GM12875 (cell line): ENCODE results near the gene PRKCQ.

Experiments used
- H3K4me3 ChIP-seq: one replicate; pipeline ENCODE4 v1.5.1; 2011; ENCODE audit warnings: low read depth, low read length, control low read depth
- CTCF ChIP-seq: IDR thresholded peaks from 2 replicates; pipeline ENCODE4 v1.5.1; 2011; ENCODE audit warnings: low read depth, mild to moderate bottlenecking, control low read depth, inconsistent platforms, low read length, moderate library complexity, borderline replicate concordance; ENCODE audit not compliant: insufficient read depth

Gene PRKCQ

DNA sequence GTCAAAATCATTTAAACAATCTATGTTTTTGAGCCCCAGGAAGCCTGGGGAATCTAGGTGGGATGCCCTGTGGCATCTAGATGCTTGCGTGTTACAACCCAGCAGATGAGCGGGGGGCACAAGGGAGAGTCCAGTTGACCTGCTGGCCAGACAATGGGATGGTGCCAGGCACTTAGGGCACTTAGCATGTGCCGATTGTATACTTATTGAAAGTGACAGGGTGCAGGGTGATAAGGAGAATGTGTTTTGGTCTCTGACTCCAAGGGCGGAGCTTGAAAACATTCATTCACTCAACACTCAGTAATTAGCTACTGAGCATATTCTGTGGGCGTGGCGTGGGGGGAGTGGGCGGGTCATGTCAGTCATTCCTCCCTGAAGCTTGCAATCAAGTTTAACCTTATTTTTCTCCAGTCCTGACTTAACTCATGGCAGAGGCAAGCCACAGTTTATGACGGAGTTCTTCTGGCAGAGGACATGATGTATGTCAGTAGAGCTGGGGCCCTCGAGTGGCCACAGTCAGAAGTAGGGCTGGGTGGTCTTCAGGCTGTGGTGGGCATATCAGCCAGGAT lies 115.1 kb downstream of the PRKCQ start:
- TF ChIP-seq CTCF: no peak
- no peak overlapping the region for H3K4me3 ChIP-seq

DNA sequence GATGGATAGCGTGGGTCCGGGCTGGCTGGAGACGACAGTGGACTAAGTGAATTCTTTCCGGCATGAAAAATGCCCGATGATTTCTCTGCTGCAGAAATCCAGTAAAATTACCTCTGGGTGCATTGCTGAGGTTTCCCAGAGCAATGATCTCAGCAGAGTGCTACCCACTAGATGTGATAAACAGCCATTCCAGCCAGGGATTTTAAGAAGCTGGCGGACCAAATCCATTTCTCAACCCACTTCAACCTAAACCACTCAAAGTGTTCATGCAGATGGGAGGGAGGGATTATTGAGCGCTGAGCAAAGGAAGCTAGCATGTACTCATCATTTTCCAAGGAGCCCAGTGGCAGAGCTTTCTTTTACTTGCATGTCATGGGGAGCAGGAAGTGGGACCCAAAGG lies 116.7 kb downstream of the PRKCQ start:
- H3K4me3 ChIP-seq: no peak overlapping the region
- no peak for TF ChIP-seq CTCF

DNA sequence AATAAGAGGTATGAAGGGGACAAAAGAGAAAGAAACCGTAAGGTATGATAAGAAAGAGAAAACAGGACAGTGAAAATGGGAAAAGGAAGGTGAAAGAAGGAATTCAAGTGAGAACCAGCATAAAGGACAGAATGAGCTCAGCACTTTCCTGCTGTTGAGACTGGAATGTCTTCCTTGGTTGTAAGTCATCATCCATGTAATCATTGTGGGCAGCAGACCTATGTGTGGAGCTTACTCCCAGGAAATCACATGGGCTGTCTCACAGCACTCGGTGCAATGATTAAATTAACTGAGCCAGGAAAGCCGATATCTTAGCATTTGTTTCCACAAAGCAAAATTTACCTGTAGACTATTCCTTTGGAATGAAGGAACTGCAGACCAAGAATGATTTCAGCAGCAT lies 118.1 kb downstream of the PRKCQ start:
- no peak overlapping the region for H3K4me3 ChIP-seq
- no peak for TF ChIP-seq CTCF

GRCh38 chr10:6460861-6461409 lies 119.1 kb downstream of the PRKCQ start:
- no peak for TF ChIP-seq CTCF
- no peak overlapping the region for H3K4me3 ChIP-seq

DNA sequence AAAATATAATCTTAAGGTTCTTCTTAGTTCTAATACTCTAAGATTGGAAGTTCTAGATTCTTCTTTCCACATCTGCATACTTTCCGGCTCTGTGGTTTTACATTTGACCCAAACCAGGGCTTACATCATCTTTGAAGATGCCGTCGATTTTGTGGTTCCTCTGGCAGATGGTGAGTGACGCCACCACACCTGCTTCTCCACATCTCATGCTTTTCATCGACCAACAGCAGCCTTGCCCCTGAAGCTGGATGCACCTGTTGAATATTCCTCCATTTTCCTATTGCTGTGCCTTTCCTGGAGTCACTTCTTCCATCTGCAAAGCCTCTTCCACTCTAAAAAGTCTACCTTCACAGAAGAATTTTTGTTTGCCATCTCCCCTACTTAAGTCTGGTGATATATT lies 121.3 kb downstream of the PRKCQ start:
- no peak overlapping the region for H3K4me3 ChIP-seq
- TF ChIP-seq CTCF: no peak

- no peak overlapping the region for H3K4me3 ChIP-seq
- no peak for TF ChIP-seq CTCF
These were observed 122.7 kb downstream of the PRKCQ start for GRCh38 chr10:6457376-6457775.

- no peak for TF ChIP-seq CTCF
These were observed 124.0 kb downstream of the PRKCQ start for GRCh38 chr10:6456067-6456466.

More at GRCh38 chr10:6456067-6456466, 124.0 kb downstream of the PRKCQ start:
- no peak overlapping the region for H3K4me3 ChIP-seq
